HEK293 (cell line): Measurements from ENCODE around the gene RNF215.

Experiments used
- CTCF ChIA-PET: fragments of 350-600 bp; formaldehyde crosslinking; extraction: SDS; loops from one replicate; lab custom pipeline; 2021; ENCODE audit warnings: antibody characterized with exemption; lab: Yijun Ruan, JAX
- POLR2A ChIA-PET: fragments of 300-600 bp; formaldehyde crosslinking; extraction: SDS; loops from one replicate; lab custom pipeline; 2020; ENCODE audit warnings: antibody characterized with exemption, inconsistent platforms; lab: Yijun Ruan, JAX
- H3K27ac ChIP-seq: fragments of 200-500 bp; sonication (Bioruptor generic); 2 replicates; pipeline ENCODE4 v1.5.1; 2014; ENCODE audit warnings: low read depth, low read length, control low read depth, inconsistent platforms; ENCODE audit errors: extremely low read depth
- H3K36me3 ChIP-seq, 2 experiments: fragments of 200-500 bp in 1 of 2; sonication (Bioruptor generic) in 1 of 2; 1 replicate in 1 of 2; 2 replicates in 1 of 2; pipeline ENCODE4 v1.5.1; 2014 to 2017; ENCODE audit warnings: inconsistent platforms in 2 of 2, low read length in 2 of 2; ENCODE audit not compliant: control insufficient read depth in 2 of 2, insufficient read depth in 1 of 2
- H3K4me1 ChIP-seq: fragments of 200-500 bp; sonication (Bioruptor generic); 2 replicates; pipeline ENCODE4 v1.5.1; 2014; ENCODE audit warnings: mild to moderate bottlenecking, low read length, inconsistent platforms; ENCODE audit not compliant: control insufficient read depth, insufficient read depth
- H3K4me3 ChIP-seq: 2 replicates; pipeline ENCODE4 v1.5.1; 2011; ENCODE audit warnings: low read depth, mild to moderate bottlenecking, control low read depth, low read length, moderate library complexity
- H3K9me3 ChIP-seq: fragments of 200-500 bp; sonication (Bioruptor generic); 2 replicates; pipeline ENCODE4 v1.5.1; 2014; ENCODE audit warnings: low read depth, low read length, inconsistent platforms; ENCODE audit not compliant: control insufficient read depth, insufficient read depth
- BCL11A ChIP-seq: fragments of 450-650 bp; formaldehyde crosslinking; IDR thresholded peaks from 2 replicates; pipeline ENCODE4 v1.5.1; 2016; ENCODE audit warnings: low read depth, missing biosample characterization, missing genetic modification characterization
- EGR2 ChIP-seq: fragments of 450-650 bp; formaldehyde crosslinking; IDR thresholded peaks from 2 replicates; pipeline ENCODE4 v1.5.1; 2016; ENCODE audit warnings: low read depth, missing biosample characterization, missing genetic modification characterization
- KLF9 ChIP-seq: fragments of 450-650 bp; formaldehyde crosslinking; IDR thresholded peaks from 2 replicates; pipeline ENCODE4 v1.5.1; 2016; ENCODE audit warnings: missing biosample characterization, missing genetic modification characterization, low read depth
- SP3 ChIP-seq: fragments of 450-650 bp; formaldehyde crosslinking; IDR thresholded peaks from 2 replicates; pipeline ENCODE4 v1.5.1; 2016; ENCODE audit warnings: missing biosample characterization, missing genetic modification characterization
- WT1 ChIP-seq: fragments of 450-650 bp; formaldehyde crosslinking; IDR thresholded peaks from 2 replicates; pipeline ENCODE4 v1.5.1; 2016; ENCODE audit warnings: missing biosample characterization, missing genetic modification characterization
- YY2 ChIP-seq: fragments of 450-650 bp; formaldehyde crosslinking; IDR thresholded peaks from 2 replicates; pipeline ENCODE4 v1.5.1; 2016; ENCODE audit warnings: missing biosample characterization, missing genetic modification characterization
- ZBTB1 ChIP-seq: fragments of 450-650 bp; formaldehyde crosslinking; IDR thresholded peaks from 2 replicates; pipeline ENCODE4 v1.5.1; 2016; ENCODE audit warnings: missing biosample characterization, missing genetic modification characterization
- ZBTB20 ChIP-seq: fragments of 450-650 bp; formaldehyde crosslinking; IDR thresholded peaks from 2 replicates; pipeline ENCODE4 v1.5.1; 2016; ENCODE audit warnings: missing biosample characterization, missing genetic modification characterization
- ZBTB21 ChIP-seq: fragments of 450-650 bp; formaldehyde crosslinking; IDR thresholded peaks from 2 replicates; pipeline ENCODE4 v1.5.1; 2017; ENCODE audit warnings: missing biosample characterization, missing genetic modification characterization
- ZIC2 ChIP-seq: fragments of 450-650 bp; formaldehyde crosslinking; IDR thresholded peaks from 2 replicates; pipeline ENCODE4 v1.5.1; 2016; ENCODE audit warnings: missing biosample characterization, missing genetic modification characterization
- ZNF112 ChIP-seq: fragments of 450-650 bp; formaldehyde crosslinking; IDR thresholded peaks from 2 replicates; pipeline ENCODE4 v1.5.0; 2017; ENCODE audit warnings: missing biosample characterization, missing genetic modification characterization
- ZNF175 ChIP-seq: fragments of 450-650 bp; formaldehyde crosslinking; IDR thresholded peaks from 2 replicates; pipeline ENCODE4 v1.5.1; 2016; ENCODE audit warnings: missing biosample characterization, missing genetic modification characterization
- ZNF324 ChIP-seq: fragments of 450-650 bp; formaldehyde crosslinking; IDR thresholded peaks from 2 replicates; pipeline ENCODE4 v1.5.1; 2016; ENCODE audit warnings: missing biosample characterization, missing genetic modification characterization
- ZNF341 ChIP-seq: fragments of 450-650 bp; formaldehyde crosslinking; IDR thresholded peaks from 2 replicates; pipeline ENCODE4; 2016; ENCODE audit warnings: low read depth, missing biosample characterization, missing genetic modification characterization
- ZNF350 ChIP-seq: fragments of 450-650 bp; formaldehyde crosslinking; IDR thresholded peaks from 2 replicates; pipeline ENCODE4 v1.5.0; 2017; ENCODE audit warnings: missing biosample characterization, mild to moderate bottlenecking, missing genetic modification characterization
- ZNF366 ChIP-seq: fragments of 450-650 bp; formaldehyde crosslinking; conservative IDR thresholded peaks from 2 replicates; pipeline ENCODE4 v1.5.1; 2016; ENCODE audit warnings: missing biosample characterization, missing genetic modification characterization
- ZNF391 ChIP-seq: fragments of 450-650 bp; formaldehyde crosslinking; IDR thresholded peaks from 2 replicates; pipeline ENCODE4 v1.5.1; 2016; ENCODE audit warnings: low read depth, missing biosample characterization, missing genetic modification characterization, borderline replicate concordance
- ZNF488 ChIP-seq: fragments of 450-650 bp; formaldehyde crosslinking; IDR thresholded peaks from 2 replicates; pipeline ENCODE4 v1.5.1; 2016; ENCODE audit warnings: missing biosample characterization, missing genetic modification characterization
- ZNF530 ChIP-seq: fragments of 450-650 bp; formaldehyde crosslinking; IDR thresholded peaks from 2 replicates; pipeline ENCODE4 v1.5.1; 2016; ENCODE audit warnings: low read depth, missing biosample characterization, missing genetic modification characterization
- ZSCAN30 ChIP-seq: fragments of 450-650 bp; IDR thresholded peaks from 2 replicates; pipeline ENCODE4 v1.5.1; 2018; ENCODE audit warnings: missing biosample characterization, mild to moderate bottlenecking, missing genetic modification characterization, moderate library complexity

Gene RNF215

GRCh38 chr22:30413745-30414524 is 26.7 kb upstream of the RNF215 start (continued):
- TF ChIP-seq ZNF488 (tag by site-specific recombination) (no peak), BCL11A (no peak)

- POLR2A ChIA-PET, result interaction anchor here (0.7 to 8.3 kb wide), 3 partner anchors 10 to 78 kb away, joined by 3 to 78 read pairs (median 3); no protein-coding TSS in a partner anchor
- CTCF ChIA-PET, result interaction anchor here (0.6 to 3.4 kb wide), 5 partner anchors 10 to 507 kb away, joined by 3 to 14 read pairs (median 4); no protein-coding TSS in a partner anchor
- TF ChIP-seq ZNF112, result no peak
- peak; percentile 68; the same call in 1 of the 2 replicates for TF ChIP-seq ZIC2 (tag by site-specific recombination)
- Histone ChIP-seq H3K4me3 (no peak overlapping the region), H3K4me1 (no peaks in the 10 kb centered on the region), H3K36me3 (peaks cover 34 to 94% of the 10 kb centered on the region in 2 experiments), H3K9me3 (no peaks in the 10 kb centered on the region), H3K27ac (no peak overlapping the region)
Observed at GRCh38 chr22:30413001-30413400, 25.8 kb upstream of the RNF215 start.

- POLR2A ChIA-PET, result interaction anchor here (0.9 to 8.3 kb wide), 3 partner anchors 11 to 48 kb away, joined by 4 to 78 read pairs (median 6); partner anchors contain the start of gene SEC14L2
- Histone ChIP-seq H3K4me1 (no peaks in the 10 kb centered on the region), H3K36me3 (peaks cover 44 to 94% of the 10 kb centered on the region in 2 experiments), H3K4me3 (no peak overlapping the region), H3K9me3 (no peaks in the 10 kb centered on the region)
- TF ChIP-seq ZBTB21 (no peak), ZNF366 (tag by site-specific recombination) (no peak), ZBTB20 (tag by site-specific recombination) (no peak), ZBTB1 (tag by site-specific recombination) (no peak), ZNF341 (tag by site-specific recombination) (no peak), YY2 (tag by site-specific recombination) (no peak), ZNF530 (tag by site-specific recombination) (no peak), ZNF391 (tag by site-specific recombination) (no peak), EGR2 (tag by site-specific recombination) (no peak), ZSCAN30 (no peak), WT1 (tag by site-specific recombination) (no peak), ZNF324 (tag by site-specific recombination) (no peak), SP3 (tag by site-specific recombination) (no peak), KLF9 (tag by site-specific recombination) (no peak), ZNF175 (tag by site-specific recombination) (no peak), ZNF350 (no peak)
- TF ChIP-seq, all 188 proteins: peak for 0
- H3K27ac ChIP-seq, result no peak overlapping the region
- CTCF ChIA-PET, result interaction anchor here (1.2 to 3.4 kb wide), 3 partner anchors 12 to 34 kb away, joined by 3 to 14 read pairs (median 4); no protein-coding TSS in a partner anchor
Observed at GRCh38 chr22:30411780-30412179, 24.6 kb upstream of the RNF215 start.
